Endodermal cell (in vitro differentiated cells): ENCODE data around the gene ARHGEF10L. TPM values are rescaled to one million over a fixed set of nuclear protein-coding genes. Genes with fewer than 3 reads are reported as not detected.

Experiments used
- DNase-seq: peaks from one replicate; pipeline ENCODE4 v3.0.0-alpha.2; 2017
- H3K27ac ChIP-seq: 2 replicates; pipeline ENCODE4 v1.5.1; 2013; ENCODE audit warnings: mild to moderate bottlenecking, low read depth, low read length, moderate library complexity
- H3K27me3 ChIP-seq: 2 replicates; pipeline ENCODE4 v1.6.1; 2013; ENCODE audit warnings: mild to moderate bottlenecking, low read length, moderate library complexity; ENCODE audit not compliant: insufficient read depth, control insufficient read depth, poor library complexity, severe bottlenecking
- H3K36me3 ChIP-seq: 2 replicates; pipeline ENCODE4 v1.7.0; 2013; ENCODE audit warnings: mild to moderate bottlenecking, low read length, moderate library complexity; ENCODE audit not compliant: control insufficient read depth, insufficient read depth
- H3K4me1 ChIP-seq: one replicate; pipeline ENCODE4 v1.7.0; 2013; ENCODE audit warnings: low read length; ENCODE audit not compliant: control insufficient read depth, insufficient read depth
- H3K4me3 ChIP-seq: 2 replicates; pipeline ENCODE4 v1.5.1; 2013; ENCODE audit warnings: mild to moderate bottlenecking, low read length, moderate library complexity
- H3K9ac ChIP-seq: 2 replicates; pipeline ENCODE4 v1.6.1; 2013; ENCODE audit warnings: mild to moderate bottlenecking, low read length, moderate library complexity; ENCODE audit not compliant: poor library complexity, severe bottlenecking; ENCODE audit errors: extremely low read depth
- H3K9me3 ChIP-seq: 2 replicates; pipeline ENCODE4 v1.6.1; 2013; ENCODE audit warnings: mild to moderate bottlenecking, low read length, moderate library complexity; ENCODE audit not compliant: control insufficient read depth
- H3K27ac Mint-ChIP-seq: 2 replicates; pipeline ENCODE4 v1.8.0; 2020; ENCODE audit warnings: mixed read lengths
- H3K27me3 Mint-ChIP-seq: 2 replicates; pipeline ENCODE4 v1.8.0; 2021; ENCODE audit warnings: mild to moderate bottlenecking, mixed read lengths; ENCODE audit not compliant: insufficient read depth
- H3K36me3 Mint-ChIP-seq: 2 replicates; pipeline ENCODE4 v1.8.0; 2020; ENCODE audit warnings: low read depth, mixed read lengths
- H3K4me1 Mint-ChIP-seq: 2 replicates; pipeline ENCODE4 v1.8.0; 2020; ENCODE audit warnings: mixed read lengths
- H3K4me3 Mint-ChIP-seq: 2 replicates; pipeline ENCODE4 v1.8.0; 2020; ENCODE audit warnings: mild to moderate bottlenecking, moderate library complexity, mixed read lengths
- H3K9me3 Mint-ChIP-seq: 2 replicates; pipeline ENCODE4 v1.8.0; 2020; ENCODE audit warnings: mild to moderate bottlenecking, mixed read lengths
- CTCF ChIP-seq: fragments of 200-600 bp; sonication (generic); conservative IDR thresholded peaks from 2 replicates; pipeline ENCODE4 v1.5.0; 2021; ENCODE audit warnings: antibody characterized with exemption, mild to moderate bottlenecking
- WGBS, 2 experiments: methylation state at CpG; one replicate each; pipeline versions ENCODE4 v1.1.5 to v1.1.7; 2013; ENCODE audit warnings: missing lambda C conversion rate in 2 of 2, mixed read lengths in 1 of 2; ENCODE audit not compliant: insufficient coverage in 1 of 2, insufficient read length in 1 of 2; 5-methylcytosine and 5-hydroxymethylcytosine counted together
- total RNA-seq, 2 donors: library from RNA; stranded (reverse); fragmentation: NEBNext Ultra II Directional in 1 of 2; extraction: Animal tissue kit (Norgen Biotek cat#: 25700) in 1 of 2; gene quantifications; 2 replicates in 1 of 2; 3 replicates in 1 of 2; pipeline ENCODE4 v1.2.1, GENCODE V29; 2021

The ARHGEF10L gene
- total RNA-seq, 2 donors from 2014 or later = 5.2 to 10.5 TPM

GRCh38 chr1:17653728-17654351, 114.3 kb downstream of the ARHGEF10L start:
- H3K27me3 Mint-ChIP-seq = no peaks in the 10 kb centered on the region
- H3K4me3 ChIP-seq = no peak overlapping the region
- no peaks in the 10 kb centered on the region for H3K36me3 Mint-ChIP-seq
- H3K36me3 ChIP-seq = no peaks in the 10 kb centered on the region
- peak overlapping the region; percentile 68 for H3K27ac ChIP-seq
- H3K9me3 Mint-ChIP-seq = no peaks in the 10 kb centered on the region
- WGBS, 2 experiments = 57 to 70% methylated on average over 3 to 9 of the region's 9 CpGs
- no peak overlapping the region for H3K4me3 Mint-ChIP-seq
- no peaks in the 10 kb centered on the region for H3K4me1 ChIP-seq
- H3K27me3 ChIP-seq = no peaks in the 10 kb centered on the region
- H3K9me3 ChIP-seq = no peaks in the 10 kb centered on the region
- no peak overlapping the region for H3K27ac Mint-ChIP-seq
- H3K4me1 Mint-ChIP-seq = no peaks in the 10 kb centered on the region
- peak; percentile 88 for DNase-seq
- peak; percentile 91 for TF ChIP-seq CTCF
- no peak overlapping the region for H3K9ac ChIP-seq

GRCh38 chr1:17654519-17654918, 115.0 kb downstream of the ARHGEF10L start:
- H3K36me3 Mint-ChIP-seq = no peaks in the 10 kb centered on the region
- Histone ChIP-seq H3K9me3 (no peaks in the 10 kb centered on the region), H3K9ac (no peak overlapping the region), H3K4me3 (no peak overlapping the region), H3K27me3 (no peaks in the 10 kb centered on the region), H3K4me1 (no peaks in the 10 kb centered on the region), H3K36me3 (no peaks in the 10 kb centered on the region), H3K27ac (no peak overlapping the region)
- no peak for DNase-seq
- H3K9me3 Mint-ChIP-seq = no peaks in the 10 kb centered on the region
- H3K4me1 Mint-ChIP-seq = no peaks in the 10 kb centered on the region
- H3K4me3 Mint-ChIP-seq = no peak overlapping the region
- H3K27me3 Mint-ChIP-seq = no peaks in the 10 kb centered on the region
- no peak for TF ChIP-seq CTCF
- 83 to 93% methylated on average over 2 of the region's 2 CpGs for WGBS, 2 experiments
- H3K27ac Mint-ChIP-seq = no peak overlapping the region

- no peaks in the 10 kb centered on the region for H3K36me3 ChIP-seq
- H3K4me1 ChIP-seq = no peaks in the 10 kb centered on the region
- no peak for DNase-seq
- no peaks in the 10 kb centered on the region for H3K9me3 ChIP-seq
- no peaks in the 10 kb centered on the region for H3K27me3 ChIP-seq
- H3K4me3 ChIP-seq = no peak overlapping the region
- Mint-ChIP-seq H3K4me3 (no peak overlapping the region), H3K27ac (no peak overlapping the region), H3K27me3 (no peaks in the 10 kb centered on the region), H3K36me3 (no peaks in the 10 kb centered on the region), H3K4me1 (no peaks in the 10 kb centered on the region), H3K9me3 (no peaks in the 10 kb centered on the region)
- no peak overlapping the region for H3K9ac ChIP-seq
- no peak overlapping the region for H3K27ac ChIP-seq
- TF ChIP-seq CTCF = no peak
- 88% methylated on average over 1 of the region's 1 CpG; no CpG with 5 or more reads in 1 of the 2 experiments for WGBS, 2 experiments
Observed at GRCh38 chr1:17655169-17655568, 115.7 kb downstream of the ARHGEF10L start.
